Right lobe of liver (tissue), 6 donors: ENCODE measurements around the gene ENC1. TPM values are rescaled to one million over a fixed set of nuclear protein-coding genes. Genes with fewer than 3 reads are reported as not detected.

Source experiments
- ATAC-seq, 4 donors: fragments of 200-7000 bp; cut with Tn5 transposase; one replicate each; pipeline ENCODE4 v1.9.1; 2020; ENCODE audit warnings: mild to moderate bottlenecking in 4 of 4, moderate library complexity in 4 of 4
- DNase-seq, 3 donors: peaks; one replicate each; pipeline ENCODE4 v3.0.0-alpha.2; 2020
- H3K27ac ChIP-seq, 3 donors: fragments of 200-600 bp; one replicate each; pipeline ENCODE4 v1.8.0; 2022
- H3K27me3 ChIP-seq, 2 donors: fragments of 200-600 bp; one replicate each; pipeline ENCODE4 v1.8.0; 2022
- H3K36me3 ChIP-seq, 4 donors: fragments of 200-600 bp; sonication (generic) in 1 of 4; one replicate each; pipeline versions ENCODE4 v1.5.1 to v1.8.0; 2017 to 2022; ENCODE audit warnings: control low read depth in 1 of 4
- H3K4me1 ChIP-seq, 4 donors: fragments of 200-600 bp; sonication (generic) in 1 of 4; one replicate each; pipeline versions ENCODE4 v1.5.1 to v1.8.0; 2017 to 2022; ENCODE audit warnings: control low read depth in 1 of 4
- H3K4me3 ChIP-seq, 3 donors: fragments of 200-600 bp; one replicate each; pipeline ENCODE4 v1.8.0; 2022
- H3K9me3 ChIP-seq, 4 donors: fragments of 200-600 bp; sonication (generic) in 1 of 4; one replicate each; pipeline versions ENCODE4 v1.5.1 to v1.8.0; 2017 to 2022; ENCODE audit warnings: control low read depth in 1 of 4
- CTCF ChIP-seq, 4 donors: fragments of 200-600 bp in 3 of 4; fragments of 450-650 bp in 1 of 4; IDR thresholded peaks; one replicate each; pipeline versions ENCODE4 v1.5.1 to v1.8.0; 2016 to 2022; ENCODE audit warnings: antibody characterized with exemption in 4 of 4, mild to moderate bottlenecking in 2 of 4
- POLR2A ChIP-seq: fragments of 450-650 bp; IDR thresholded peaks from one replicate; pipeline ENCODE4 v1.6.1; 2017; ENCODE audit warnings: antibody characterized with exemption, mild to moderate bottlenecking
- WGBS: methylation state at CpG from one replicate; pipeline ENCODE4 v1.1.6; 2018; ENCODE audit warnings: low coverage, low lambda C conversion rate; ENCODE audit not compliant: insufficient coverage; ENCODE audit errors: missing lambda C conversion rate; 5-methylcytosine and 5-hydroxymethylcytosine counted together
- intact Hi-C, 2 donors: fragments of 100-400 bp; cut with DNase I; formaldehyde crosslinking; loops; one replicate each; pipeline versions ENCODE4 v1.11.2 to v1.14.1; 2022
- total RNA-seq, 6 experiments: library from RNA; depleted of rRNA in 2 of 6; stranded (reverse); fragments of >200 nt in 2 of 6; fragmentation: NEBNext Ultra II Directional in 3 of 6; extraction: Animal tissue kit (Norgen Biotek cat#: 25700) in 3 of 6; gene quantifications; one replicate each; pipeline versions ENCODE4 v1.1.0 to v1.2.4, GENCODE V29; 2016 to 2023
- donor health status: DM: no; HTN: yes; CAD: no.
- donor health status: DM: no; HTN: no; CAD: no.
- donor health status: DM: no; HTN: no; CAD: no.
- donor health status: DM: no; HTN: yes; CAD: no.
- donor health status: DM: no; HTN: yes; CAD: no.

The ENC1 gene
- total RNA-seq, 6 experiments from 2014 or later = 4.5 to 6.8 (median 5.5) TPM

- Histone ChIP-seq H3K27ac (no peak overlapping the region), H3K4me3 (no peak overlapping the region), H3K27me3 (no peaks in the 10 kb centered on the region), H3K4me1 (peaks cover 0 to 4% (median 0%) of the 10 kb centered on the region in 4 donors), H3K9me3 (no peaks in the 10 kb centered on the region), H3K36me3 (no peaks in the 10 kb centered on the region)
- DNase-seq (no peak), ATAC-seq (peak; percentile 84 to 94 (median 86))
- intact Hi-C loops = no loop called here
- TF ChIP-seq CTCF (IDR thresholded peaks at IDR 0.05) (peak; percentile 52 to 60 (median 58)), POLR2A (no peak)
- WGBS = 38% methylated on average over 5 of the region's 6 CpGs
Measured at GRCh38 chr5:74673011-74673790, 32.7 kb upstream of the ENC1 start.

- WGBS = 47% methylated on average over 4 of the region's 5 CpGs
- H3K27me3 ChIP-seq = no peaks in the 10 kb centered on the region
- no peak overlapping the region for H3K27ac ChIP-seq
- H3K9me3 ChIP-seq = no peaks in the 10 kb centered on the region
- H3K4me3 ChIP-seq = no peak overlapping the region
- ATAC-seq (no peak), DNase-seq (no peak)
- intact Hi-C loops = no loop called here
- no peak for TF ChIP-seq CTCF (IDR thresholded peaks at IDR 0.05)
- TF ChIP-seq POLR2A = no peak
- peaks cover 0 to 4% (median 0%) of the 10 kb centered on the region in 4 donors for H3K4me1 ChIP-seq
- H3K36me3 ChIP-seq = no peaks in the 10 kb centered on the region
Measured at GRCh38 chr5:74672215-74672877, 31.8 kb upstream of the ENC1 start.

- no peak for DNase-seq
- Histone ChIP-seq H3K27me3 (no peaks in the 10 kb centered on the region), H3K9me3 (no peaks in the 10 kb centered on the region), H3K4me3 (no peak overlapping the region), H3K36me3 (no peaks in the 10 kb centered on the region), H3K27ac (no peak overlapping the region), H3K4me1 (peaks cover 0 to 4% (median 0%) of the 10 kb centered on the region in 4 donors)
- intact Hi-C loops = no loop called here
- WGBS = 73% methylated on average over 5 of the region's 11 CpGs
- ATAC-seq = no peak
- TF ChIP-seq CTCF (IDR thresholded peaks at IDR 0.05) (no peak), POLR2A (no peak)
Measured at GRCh38 chr5:74670396-74671038, 30.0 kb upstream of the ENC1 start.

- WGBS = 73% methylated on average over 2 of the region's 2 CpGs
Measured at GRCh38 chr5:74669821-74670220, 29.3 kb upstream of the ENC1 start.

More at GRCh38 chr5:74669821-74670220, 29.3 kb upstream of the ENC1 start:
- H3K4me3 ChIP-seq = no peak overlapping the region
- no peaks in the 10 kb centered on the region for H3K9me3 ChIP-seq
- no peaks in the 10 kb centered on the region for H3K27me3 ChIP-seq
- no peaks in the 10 kb centered on the region for H3K36me3 ChIP-seq
- ATAC-seq (no peak), DNase-seq (no peak)
- intact Hi-C loops = no loop called here
- no peak overlapping the region for H3K27ac ChIP-seq
- peaks cover 0 to 4% (median 0%) of the 10 kb centered on the region in 4 donors for H3K4me1 ChIP-seq
- no peak for TF ChIP-seq CTCF (IDR thresholded peaks at IDR 0.05)
- TF ChIP-seq POLR2A = no peak
